Measurements from ENCODE around the gene TNFSF11. TPM values are rescaled to one million over a fixed set of nuclear protein-coding genes. Genes with fewer than 3 reads are reported as not detected.

Gene TNFSF11
- total RNA-seq, 1 donor from 2014 or later, result 0.65 TPM

DNA sequence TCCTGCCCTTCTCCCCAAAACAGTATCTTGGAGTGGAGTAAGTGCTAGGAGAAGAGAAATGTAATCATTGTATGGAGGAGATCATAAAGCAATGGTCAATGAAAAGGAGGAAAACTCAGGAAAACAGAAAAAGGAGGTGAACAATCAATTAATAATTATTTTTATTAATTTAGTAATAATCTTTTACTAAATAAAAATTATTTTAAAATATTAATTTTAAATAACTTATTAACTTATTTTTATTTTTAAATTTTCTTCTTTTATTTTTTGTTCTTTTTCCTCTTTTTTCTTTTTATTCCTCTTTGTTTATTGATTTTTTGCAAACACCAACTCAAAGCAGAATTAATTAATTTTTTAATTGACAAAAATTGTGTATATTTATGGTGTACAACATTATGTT lies 80.3 kb downstream of the TNFSF11 start:
- Mint-ChIP-seq H3K27ac (no peak overlapping the region), H3K4me1 (ENCODE audit: unreplicated experiment) (peaks cover 37% of the 10 kb centered on the region), H3K36me3 (no peaks in the 10 kb centered on the region), H3K4me3 (no peak overlapping the region), H3K27me3 (peaks cover 27% of the 10 kb centered on the region), H3K9me3 (no peaks in the 10 kb centered on the region)
- TF ChIP-seq, protein P1, sequence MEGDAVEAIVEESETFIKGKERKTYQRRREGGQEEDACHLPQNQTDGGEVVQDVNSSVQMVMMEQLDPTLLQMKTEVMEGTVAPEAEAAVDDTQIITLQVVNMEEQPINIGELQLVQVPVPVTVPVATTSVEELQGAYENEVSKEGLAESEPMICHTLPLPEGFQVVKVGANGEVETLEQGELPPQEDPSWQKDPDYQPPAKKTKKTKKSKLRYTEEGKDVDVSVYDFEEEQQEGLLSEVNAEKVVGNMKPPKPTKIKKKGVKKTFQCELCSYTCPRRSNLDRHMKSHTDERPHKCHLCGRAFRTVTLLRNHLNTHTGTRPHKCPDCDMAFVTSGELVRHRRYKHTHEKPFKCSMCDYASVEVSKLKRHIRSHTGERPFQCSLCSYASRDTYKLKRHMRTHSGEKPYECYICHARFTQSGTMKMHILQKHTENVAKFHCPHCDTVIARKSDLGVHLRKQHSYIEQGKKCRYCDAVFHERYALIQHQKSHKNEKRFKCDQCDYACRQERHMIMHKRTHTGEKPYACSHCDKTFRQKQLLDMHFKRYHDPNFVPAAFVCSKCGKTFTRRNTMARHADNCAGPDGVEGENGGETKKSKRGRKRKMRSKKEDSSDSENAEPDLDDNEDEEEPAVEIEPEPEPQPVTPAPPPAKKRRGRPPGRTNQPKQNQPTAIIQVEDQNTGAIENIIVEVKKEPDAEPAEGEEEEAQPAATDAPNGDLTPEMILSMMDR (conservative IDR thresholded peaks at IDR 0.05), result no peak
- no peak for DNase-seq (ENCODE audit: extremely low spot score, unreplicated experiment)

DNA sequence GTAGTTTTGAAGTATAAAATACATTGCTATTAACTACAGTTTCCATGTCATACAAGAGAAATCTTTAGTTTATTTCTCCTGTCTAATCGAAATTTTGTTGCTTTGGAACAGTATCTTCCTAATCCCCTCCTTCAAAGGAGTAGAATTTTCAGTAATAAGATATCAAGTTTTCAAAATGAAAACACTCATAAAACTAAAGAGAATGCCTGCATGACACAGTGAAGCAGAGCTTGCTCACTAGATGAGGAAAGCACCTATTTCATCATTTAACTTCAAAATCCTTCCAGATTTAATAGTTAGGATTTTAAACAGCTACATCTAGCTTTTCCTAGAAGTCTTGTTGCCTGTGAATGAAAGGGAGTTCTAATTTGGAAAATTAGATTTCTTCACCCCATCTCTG lies 80.8 kb downstream of the TNFSF11 start:
- TF ChIP-seq, protein P1 (conservative IDR thresholded peaks at IDR 0.05), result no peak
- Mint-ChIP-seq H3K27ac (no peak overlapping the region), H3K9me3 (no peaks in the 10 kb centered on the region), H3K4me1 (ENCODE audit: unreplicated experiment) (peaks cover 34% of the 10 kb centered on the region), H3K27me3 (peaks cover 27% of the 10 kb centered on the region), H3K4me3 (no peak overlapping the region), H3K36me3 (no peaks in the 10 kb centered on the region)
- DNase-seq (ENCODE audit: extremely low spot score, unreplicated experiment), result no peak

GRCh38 chr13:42656161-42656560 lies 82.2 kb downstream of the TNFSF11 start:
- Mint-ChIP-seq H3K27me3 (peaks cover 30% of the 10 kb centered on the region), H3K4me1 (ENCODE audit: unreplicated experiment) (peaks cover 29% of the 10 kb centered on the region), H3K27ac (no peak overlapping the region), H3K4me3 (no peak overlapping the region), H3K9me3 (no peaks in the 10 kb centered on the region), H3K36me3 (no peaks in the 10 kb centered on the region)
- TF ChIP-seq, protein P1 (conservative IDR thresholded peaks at IDR 0.05), result no peak
- no peak for DNase-seq (ENCODE audit: extremely low spot score, unreplicated experiment)

GRCh38 chr13:42656958-42657357 lies 83.0 kb downstream of the TNFSF11 start:
- no peak overlapping the region for H3K27ac Mint-ChIP-seq
- DNase-seq (ENCODE audit: extremely low spot score, unreplicated experiment), result no peak
- no peaks in the 10 kb centered on the region for H3K9me3 Mint-ChIP-seq
- peaks cover 29% of the 10 kb centered on the region for H3K4me1 Mint-ChIP-seq (ENCODE audit: unreplicated experiment)
- H3K27me3 Mint-ChIP-seq, result peaks cover 30% of the 10 kb centered on the region
- TF ChIP-seq, protein P1 (conservative IDR thresholded peaks at IDR 0.05), result no peak
- H3K4me3 Mint-ChIP-seq, result no peak overlapping the region
- H3K36me3 Mint-ChIP-seq, result no peaks in the 10 kb centered on the region

Other genes starting within 250 kb of the TNFSF11 start
- 0.07 TPM in 1 of 2 replicates, not detected in the other for gene FAM216B, start 207.4 kb downstream of the TNFSF11 start, total RNA-seq (ENCODE audit: low replicate concordance)

Data from type B pancreatic cell (in vitro differentiated cells).